ENCODE measurements around the gene CD247. TPM values are rescaled to one million over a fixed set of nuclear protein-coding genes. Genes with fewer than 3 reads are reported as not detected.
A peak's percentile ranks its signal among the peaks of the same experiment; 100 is the strongest.

CD247 gene
- total and polyA plus RNA-seq, 9 of the 15 experiments (the other 6 are each of a cell fraction or from before 2014, with no cell fraction given), result 0.08 to 0.42 (median 0.28) TPM; not detected in 5

DNA sequence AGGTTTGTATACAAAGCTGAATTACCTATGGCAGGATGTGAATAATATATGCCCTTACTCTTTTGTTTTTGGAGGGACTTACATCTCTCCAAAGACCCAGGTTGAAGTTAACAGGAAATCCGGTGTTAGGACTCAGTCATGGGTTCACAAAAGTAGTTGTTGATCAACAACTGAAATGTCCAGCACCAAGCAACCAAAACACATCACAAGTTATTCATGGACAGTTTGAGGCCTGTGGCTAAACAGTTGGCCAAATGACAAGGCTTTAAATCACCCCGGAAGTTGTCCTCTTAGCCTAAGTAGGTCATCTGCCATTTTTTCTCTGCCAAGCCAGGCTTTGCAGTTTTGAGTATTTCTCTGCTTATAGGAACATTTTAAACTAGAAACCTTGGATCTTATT lies 89.9 kb downstream of the CD247 start:
- Histone ChIP-seq H3K36me3 (ENCODE audit: control insufficient read depth, insufficient read depth, low read length) (no peaks in the 10 kb centered on the region), H4K20me1 (replicated peaks; ENCODE audit: control insufficient read depth, insufficient read depth, low read length) (no peaks in the 10 kb centered on the region), H3K4me2 (ENCODE audit: insufficient read depth, low read length) (no peak overlapping the region), H3K27me3 (ENCODE audit: control insufficient read depth in 2 of 2, insufficient read depth in 2 of 2, low read length in 2 of 2) (no peaks in the 10 kb centered on the region), H3K4me3 (no peak overlapping the region), H3K27ac (ENCODE audit: extremely low read depth, low read depth, low read length) (no peak overlapping the region), H3K9ac (ENCODE audit: insufficient read depth in 1 of 2, low read depth in 2 of 2, low read length in 2 of 2) (no peak overlapping the region), H2AFZ (ENCODE audit: low read depth, low read length) (no peak overlapping the region), H3K4me1 (replicated peaks in 1 of 2; ENCODE audit: control insufficient read depth in 2 of 2, insufficient read depth in 2 of 2, low read length in 2 of 2) (peaks cover 12 to 14% of the 10 kb centered on the region in 2 experiments; a peak in 4 of 5 replicates), H3K9me1 (ENCODE audit: control insufficient read depth, insufficient read depth, low read length) (peaks cover 3% of the 10 kb centered on the region), H3K79me2 (ENCODE audit: control insufficient read depth, insufficient read depth, low read length) (no peaks in the 10 kb centered on the region), H3K9me3 (replicated peaks; ENCODE audit: control insufficient read depth, insufficient read depth, low read depth, low read length) (no peaks in the 10 kb centered on the region)
- DNase-seq (ENCODE audit: extremely low read depth in 1 of 4, low spot score in 3 of 4) (no peak), ATAC-seq (no peak), FAIRE-seq (peak; percentile 73)
- 37% methylated on average over 2 of the region's 2 CpGs for WGBS (ENCODE audit: insufficient coverage, low coverage, missing lambda C conversion rate)
- ChIA-PET POLR2A (interaction anchor here (0.6 to 1.6 kb wide), 2 partner anchors 15 to 192 kb away, joined by 3 to 4 read pairs; no protein-coding TSS in a partner anchor), CTCF (ENCODE audit: low intra/inter-chr PET ratio) (no interaction called here)
- BruUV-seq (replicated peaks), result no TSS peak
- in situ Hi-C loops (cut with MboI) (no loop called here), intact Hi-C loops (cut with micrococcal nuclease) (no loop called here)
- TF ChIP-seq FOXJ2 (tag; IDR thresholded peaks at IDR 0.05) (0 out of 2 replicates have a peak, but pooled peaks have one; percentile 25), GABPB1 (CRISPR knock-in tag; IDR thresholded peaks at IDR 0.05) (0 out of 2 replicates have a peak, but pooled peaks have one; percentile 21), NCOA4 (IDR thresholded peaks at IDR 0.05; ENCODE audit: partially characterized antibody) (no peak), YY1 (IDR thresholded peaks at IDR 0.05; ENCODE audit: borderline replicate concordance in 1 of 3, control insufficient read depth in 1 of 3, extremely low read depth in 1 of 3, insufficient read depth in 3 of 3, insufficient read length in 1 of 3, insufficient replicate concordance in 2 of 3, low read depth in 1 of 3, low read length in 2 of 3) (peak in 1 of 3 experiments; percentile 56), GABPA (tag; conservative IDR thresholded peaks at IDR 0.05; ENCODE audit: low read depth) (peak; percentile 67), POLR2A (conservative IDR thresholded peaks at IDR 0.05) (no peak), ZNF584 (CRISPR knock-in tag; IDR thresholded peaks at IDR 0.05; ENCODE audit: low read depth) (0 out of 2 replicates have a peak, but pooled peaks have one; percentile 56), FOS (IDR thresholded peaks at IDR 0.05; ENCODE audit: extremely low read depth, insufficient read length) (no peak), NR2C1 (IDR thresholded peaks at IDR 0.05) (no peak), NR2C1 (tag; IDR thresholded peaks at IDR 0.05) (peak; percentile 63; the same call in 1 of the 2 replicates), NR2C2 (CRISPR knock-in tag; IDR thresholded peaks at IDR 0.05) (no peak), NR2C2 (tag; IDR thresholded peaks at IDR 0.05) (peak; percentile 80), MEIS2 (IDR thresholded peaks at IDR 0.05; ENCODE audit: partially characterized antibody) (peak; percentile 59)
- TF ChIP-seq, protein P1, sequence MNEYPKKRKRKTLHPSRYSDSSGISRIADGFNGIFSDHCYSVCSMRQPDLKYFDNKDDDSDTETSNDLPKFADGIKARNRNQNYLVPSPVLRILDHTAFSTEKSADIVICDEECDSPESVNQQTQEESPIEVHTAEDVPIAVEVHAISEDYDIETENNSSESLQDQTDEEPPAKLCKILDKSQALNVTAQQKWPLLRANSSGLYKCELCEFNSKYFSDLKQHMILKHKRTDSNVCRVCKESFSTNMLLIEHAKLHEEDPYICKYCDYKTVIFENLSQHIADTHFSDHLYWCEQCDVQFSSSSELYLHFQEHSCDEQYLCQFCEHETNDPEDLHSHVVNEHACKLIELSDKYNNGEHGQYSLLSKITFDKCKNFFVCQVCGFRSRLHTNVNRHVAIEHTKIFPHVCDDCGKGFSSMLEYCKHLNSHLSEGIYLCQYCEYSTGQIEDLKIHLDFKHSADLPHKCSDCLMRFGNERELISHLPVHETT (CRISPR knock-in tag; conservative IDR thresholded peaks at IDR 0.05 in 1 of 2, IDR thresholded peaks at IDR 0.05 in 1 of 2), result peak in 1 of 2 experiments; percentile 59; a peak in 1 of 4 replicates
- TF ChIP-seq, protein P2, sequence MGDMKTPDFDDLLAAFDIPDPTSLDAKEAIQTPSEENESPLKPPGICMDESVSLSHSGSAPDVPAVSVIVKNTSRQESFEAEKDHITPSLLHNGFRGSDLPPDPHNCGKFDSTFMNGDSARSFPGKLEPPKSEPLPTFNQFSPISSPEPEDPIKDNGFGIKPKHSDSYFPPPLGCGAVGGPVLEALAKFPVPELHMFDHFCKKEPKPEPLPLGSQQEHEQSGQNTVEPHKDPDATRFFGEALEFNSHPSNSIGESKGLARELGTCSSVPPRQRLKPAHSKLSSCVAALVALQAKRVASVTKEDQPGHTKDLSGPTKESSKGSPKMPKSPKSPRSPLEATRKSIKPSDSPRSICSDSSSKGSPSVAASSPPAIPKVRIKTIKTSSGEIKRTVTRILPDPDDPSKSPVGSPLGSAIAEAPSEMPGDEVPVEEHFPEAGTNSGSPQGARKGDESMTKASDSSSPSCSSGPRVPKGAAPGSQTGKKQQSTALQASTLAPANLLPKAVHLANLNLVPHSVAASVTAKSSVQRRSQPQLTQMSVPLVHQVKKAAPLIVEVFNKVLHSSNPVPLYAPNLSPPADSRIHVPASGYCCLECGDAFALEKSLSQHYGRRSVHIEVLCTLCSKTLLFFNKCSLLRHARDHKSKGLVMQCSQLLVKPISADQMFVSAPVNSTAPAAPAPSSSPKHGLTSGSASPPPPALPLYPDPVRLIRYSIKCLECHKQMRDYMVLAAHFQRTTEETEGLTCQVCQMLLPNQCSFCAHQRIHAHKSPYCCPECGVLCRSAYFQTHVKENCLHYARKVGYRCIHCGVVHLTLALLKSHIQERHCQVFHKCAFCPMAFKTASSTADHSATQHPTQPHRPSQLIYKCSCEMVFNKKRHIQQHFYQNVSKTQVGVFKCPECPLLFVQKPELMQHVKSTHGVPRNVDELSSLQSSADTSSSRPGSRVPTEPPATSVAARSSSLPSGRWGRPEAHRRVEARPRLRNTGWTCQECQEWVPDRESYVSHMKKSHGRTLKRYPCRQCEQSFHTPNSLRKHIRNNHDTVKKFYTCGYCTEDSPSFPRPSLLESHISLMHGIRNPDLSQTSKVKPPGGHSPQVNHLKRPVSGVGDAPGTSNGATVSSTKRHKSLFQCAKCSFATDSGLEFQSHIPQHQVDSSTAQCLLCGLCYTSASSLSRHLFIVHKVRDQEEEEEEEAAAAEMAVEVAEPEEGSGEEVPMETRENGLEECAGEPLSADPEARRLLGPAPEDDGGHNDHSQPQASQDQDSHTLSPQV (IDR thresholded peaks at IDR 0.05), result 0 out of 2 replicates have a peak, but pooled peaks have one; percentile 32
